SJSA1 (cell line): ENCODE results near the gene PDE8A. TPM values are rescaled to one million over a fixed set of nuclear protein-coding genes. Genes with fewer than 3 reads are reported as not detected.

Source experiments
- DNase-seq, 2 experiments: peaks; one replicate each; pipeline ENCODE4 v3.0.0-alpha.2; 2015 to 2020; ENCODE audit warnings: low spot score in 2 of 2, low read depth in 1 of 2
- H3K27ac ChIP-seq: fragments of 250-450 bp; sonication (Bioruptor Pico); 2 replicates; pipeline ENCODE4 v1.5.1; 2020; ENCODE audit warnings: mild to moderate bottlenecking, moderate library complexity
- H3K27me3 ChIP-seq: fragments of 250-450 bp; sonication (Bioruptor Pico); replicated peaks from 2 replicates; pipeline ENCODE4 v1.5.1; 2020; ENCODE audit warnings: mild to moderate bottlenecking, moderate library complexity
- H3K36me3 ChIP-seq: fragments of 250-450 bp; sonication (Bioruptor Pico); 2 replicates; pipeline ENCODE4 v1.5.1; 2020; ENCODE audit warnings: mild to moderate bottlenecking
- H3K4me1 ChIP-seq: fragments of 250-450 bp; sonication (Bioruptor Pico); replicated peaks from 2 replicates; pipeline ENCODE4 v1.6.1; 2021; ENCODE audit warnings: mild to moderate bottlenecking
- H3K4me3 ChIP-seq: fragments of 250-450 bp; sonication (Bioruptor Pico); 2 replicates; pipeline ENCODE4 v1.5.1; 2020; ENCODE audit warnings: mild to moderate bottlenecking
- H3K9me3 ChIP-seq: fragments of 250-450 bp; sonication (Bioruptor Pico); replicated peaks from 2 replicates; pipeline ENCODE4 v1.5.1; 2020; ENCODE audit warnings: mild to moderate bottlenecking
- total RNA-seq: library from RNA; depleted of rRNA; stranded (reverse); fragments of >200 nt; shearing (Covaris generic); gene quantifications from 2 replicates; pipeline ENCODE4 v1.2.3, GENCODE V29; 2014

Gene PDE8A
- total RNA-seq, 1 experiment from 2014 or later = 36.6 TPM

DNA sequence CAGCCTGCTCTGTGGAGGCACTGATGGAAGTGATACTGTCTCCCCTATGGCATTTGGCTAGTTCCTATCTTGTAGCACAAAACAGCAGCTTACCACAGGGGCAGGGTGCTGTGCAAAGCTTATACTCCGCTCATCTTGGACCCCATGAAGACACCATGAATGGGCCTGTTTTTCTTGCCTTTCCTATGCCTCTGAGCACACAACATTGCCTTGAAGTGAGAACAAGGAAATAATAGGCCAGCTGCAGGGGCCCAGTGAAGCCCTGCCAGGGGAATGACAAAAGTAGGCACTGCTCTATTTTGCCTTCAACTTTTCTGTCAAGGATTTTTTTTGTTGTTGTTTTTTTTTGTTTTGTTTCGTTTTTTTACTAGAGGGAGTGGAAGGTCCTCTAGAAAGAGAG is 110.3 kb downstream of the PDE8A start:
- Histone ChIP-seq H3K4me3 (no peak overlapping the region), H3K9me3 (no peaks in the 10 kb centered on the region), H3K36me3 (peaks cover 31% of the 10 kb centered on the region), H3K27me3 (no peaks in the 10 kb centered on the region), H3K27ac (no peak overlapping the region), H3K4me1 (no peaks in the 10 kb centered on the region)
- no peak for DNase-seq

DNA sequence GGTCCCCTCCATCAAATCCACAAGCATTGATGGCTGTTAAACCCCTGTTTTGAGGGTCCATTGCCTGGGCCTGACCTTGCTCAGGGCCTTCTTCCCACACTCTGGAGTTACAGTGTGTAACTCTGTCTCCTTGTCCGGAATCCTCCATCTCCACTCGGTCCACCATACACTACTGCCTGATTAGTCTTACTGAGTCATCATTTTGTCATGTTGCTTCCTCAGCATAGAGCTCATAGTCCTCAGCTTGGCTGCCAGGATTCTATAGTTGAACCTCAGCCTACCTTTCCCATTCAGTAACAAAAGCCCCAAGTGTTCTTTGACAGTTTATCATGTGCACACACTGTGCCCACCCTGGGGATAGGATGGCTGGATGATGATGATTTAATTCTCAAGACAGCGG is 113.0 kb downstream of the PDE8A start:
- Histone ChIP-seq H3K27me3 (no peaks in the 10 kb centered on the region), H3K4me3 (no peak overlapping the region), H3K27ac (no peak overlapping the region), H3K36me3 (peaks cover 27% of the 10 kb centered on the region), H3K9me3 (no peaks in the 10 kb centered on the region), H3K4me1 (no peaks in the 10 kb centered on the region)
- DNase-seq = no peak

DNA sequence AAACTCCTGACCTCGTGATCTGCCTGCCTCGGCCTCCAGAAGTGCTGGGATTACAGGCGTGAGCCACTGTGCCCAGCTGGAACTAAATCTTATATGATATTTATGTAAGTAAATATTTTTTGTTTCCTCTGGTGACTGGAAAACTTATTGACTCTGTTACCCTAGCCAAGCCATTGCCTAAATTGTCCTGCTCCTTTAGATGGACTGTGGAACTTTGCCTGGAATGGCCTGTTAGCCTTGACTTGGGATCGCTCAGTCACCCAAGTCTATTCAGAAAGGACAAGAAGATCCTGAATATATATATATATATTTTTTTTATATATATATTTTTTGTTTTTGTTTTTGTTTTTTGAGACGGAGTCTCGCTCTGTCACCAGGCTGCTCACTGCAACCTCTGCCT is 113.9 kb downstream of the PDE8A start:
- no peak for DNase-seq
- no peaks in the 10 kb centered on the region for H3K9me3 ChIP-seq
- H3K4me3 ChIP-seq = no peak overlapping the region
- H3K36me3 ChIP-seq = peaks cover 26% of the 10 kb centered on the region
- no peak overlapping the region for H3K27ac ChIP-seq
- H3K27me3 ChIP-seq = no peaks in the 10 kb centered on the region
- no peaks in the 10 kb centered on the region for H3K4me1 ChIP-seq

DNA sequence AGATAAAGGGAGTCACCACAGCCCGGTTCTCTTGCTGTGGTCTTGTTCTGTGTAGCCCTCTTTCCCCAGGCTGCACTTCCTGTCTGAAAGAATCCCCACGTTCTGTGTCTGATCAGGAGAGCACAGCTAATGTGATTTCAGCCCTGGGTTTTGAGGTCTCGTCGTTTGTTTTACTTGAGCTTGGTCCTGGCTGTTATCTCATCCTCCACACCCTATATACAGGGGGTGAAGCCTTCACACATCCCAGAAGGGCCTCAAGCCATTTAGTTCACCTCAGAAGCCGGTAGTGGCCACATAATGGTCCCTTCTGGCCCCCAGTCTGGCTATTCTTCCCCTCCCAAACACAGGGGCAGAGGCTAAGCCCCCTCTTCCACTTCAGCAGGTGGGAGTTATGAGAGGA is 115.6 kb downstream of the PDE8A start:
- Histone ChIP-seq H3K27ac (no peak overlapping the region), H3K4me1 (no peaks in the 10 kb centered on the region), H3K27me3 (no peaks in the 10 kb centered on the region), H3K4me3 (no peak overlapping the region), H3K36me3 (peaks cover 15% of the 10 kb centered on the region), H3K9me3 (no peaks in the 10 kb centered on the region)
- no peak for DNase-seq

DNA sequence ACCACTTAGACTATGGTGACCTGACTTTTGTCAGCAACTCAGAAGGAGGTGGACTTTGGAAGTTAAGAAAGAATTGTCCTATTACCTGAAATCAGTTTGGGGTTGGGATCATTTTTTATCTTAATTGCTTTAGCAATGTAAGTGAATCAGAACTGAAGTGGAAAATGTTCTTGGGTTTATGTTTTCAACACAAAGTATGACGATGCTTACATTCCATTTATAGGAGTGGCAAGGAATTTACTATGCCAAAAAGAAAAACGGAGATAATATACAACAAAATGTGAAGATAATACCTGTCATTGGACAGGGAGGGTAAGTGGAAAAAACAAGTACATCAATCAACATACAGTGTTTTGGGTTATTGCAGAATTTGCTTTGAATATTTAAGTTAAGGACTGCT is 116.1 kb downstream of the PDE8A start:
- no peak for DNase-seq
- Histone ChIP-seq H3K9me3 (no peaks in the 10 kb centered on the region), H3K27ac (no peak overlapping the region), H3K36me3 (peaks cover 12% of the 10 kb centered on the region), H3K4me3 (no peak overlapping the region), H3K27me3 (no peaks in the 10 kb centered on the region), H3K4me1 (no peaks in the 10 kb centered on the region)

DNA sequence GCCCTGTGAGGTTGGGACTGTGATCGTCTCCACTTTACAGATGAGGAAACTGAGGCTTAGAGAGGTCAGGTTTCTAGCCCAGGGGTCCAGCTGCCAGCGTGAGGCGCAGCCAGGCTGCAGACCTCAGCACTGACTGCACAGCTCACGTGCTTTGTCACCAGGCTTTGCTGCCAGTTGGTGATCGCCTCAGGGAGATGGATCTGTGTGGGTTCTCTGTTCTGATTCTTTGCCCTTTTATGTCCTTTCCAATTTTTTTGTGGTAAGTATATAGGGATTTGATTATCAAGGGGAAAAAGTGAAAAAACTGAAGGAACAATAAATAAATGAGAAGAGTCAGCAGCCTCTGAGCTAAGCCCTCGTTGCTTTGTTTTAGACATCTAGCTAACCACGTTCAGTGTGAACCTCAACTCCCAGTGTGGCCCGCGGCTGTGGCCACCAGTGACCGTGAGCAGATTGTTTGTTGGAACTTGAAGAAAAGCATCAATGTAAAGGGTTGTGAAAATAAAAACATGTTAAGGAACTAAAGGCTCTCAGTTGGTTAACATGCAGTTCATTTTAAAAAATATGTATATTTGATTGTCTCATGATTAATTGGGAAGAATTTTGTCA is 117.6 kb downstream of the PDE8A start:
- Histone ChIP-seq H3K9me3 (no peaks in the 10 kb centered on the region), H3K27me3 (no peaks in the 10 kb centered on the region), H3K4me3 (no peak overlapping the region), H3K4me1 (no peaks in the 10 kb centered on the region), H3K36me3 (peaks cover 10% of the 10 kb centered on the region), H3K27ac (no peak overlapping the region)
- no peak for DNase-seq

DNA sequence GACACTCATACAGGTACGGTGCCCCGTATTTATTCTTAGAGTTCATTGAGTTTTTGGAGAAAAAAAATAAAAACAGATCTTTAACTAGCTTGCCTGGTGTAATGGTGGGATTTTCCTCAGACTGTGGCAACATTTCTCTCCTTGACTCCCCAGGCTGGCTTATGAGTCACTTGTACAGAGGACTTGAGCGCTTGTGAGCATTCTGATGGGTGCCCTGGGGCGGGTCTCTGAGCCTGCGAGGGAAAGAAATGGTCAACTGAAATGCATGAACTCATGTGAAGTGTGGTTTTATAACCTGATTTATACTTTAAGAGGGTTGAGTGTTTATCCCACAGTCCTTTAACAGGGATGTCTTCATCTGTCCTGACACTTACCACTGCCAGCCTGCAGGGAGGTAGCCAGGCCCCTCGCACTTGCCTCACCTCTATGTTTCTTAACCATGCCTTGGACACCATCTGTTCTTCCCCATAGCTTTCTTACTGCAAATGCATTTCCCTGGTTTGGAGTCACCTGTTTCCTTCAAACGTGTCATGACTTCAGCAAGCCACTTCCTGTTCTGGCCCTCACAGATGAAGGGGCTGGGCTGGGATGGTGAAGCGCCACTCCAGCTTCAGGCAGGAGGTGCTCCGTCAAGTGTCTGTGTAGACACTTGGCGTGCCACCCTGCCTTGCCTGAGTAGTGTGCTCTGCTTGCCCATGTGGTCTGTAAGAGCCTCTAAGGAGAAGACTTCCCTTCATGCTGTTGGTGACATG is 118.7 kb downstream of the PDE8A start:
- Histone ChIP-seq H3K9me3 (no peaks in the 10 kb centered on the region), H3K27ac (no peak overlapping the region), H3K36me3 (peaks cover 6% of the 10 kb centered on the region), H3K4me3 (no peak overlapping the region), H3K27me3 (no peaks in the 10 kb centered on the region), H3K4me1 (no peaks in the 10 kb centered on the region)
- DNase-seq = no peak

DNA sequence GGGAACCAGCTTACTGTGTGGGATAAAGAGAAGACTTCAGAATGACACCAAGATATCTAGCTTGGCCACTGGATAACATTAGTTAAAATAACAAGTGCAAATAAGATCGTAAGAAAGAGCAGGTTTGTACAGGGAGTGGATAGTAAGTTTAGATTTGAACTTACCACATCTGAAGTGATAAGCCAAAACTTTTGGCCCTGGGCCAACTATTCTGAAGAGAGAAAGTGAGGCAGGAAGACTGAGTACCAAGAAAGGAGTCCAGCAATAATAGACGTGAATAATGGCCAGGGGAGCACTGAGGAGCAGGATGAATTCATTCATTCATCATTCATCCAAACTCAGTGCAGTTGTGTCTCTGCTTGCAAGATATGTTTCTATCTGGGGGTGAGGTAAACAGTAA is 122.9 kb downstream of the PDE8A start:
- no peaks in the 10 kb centered on the region for H3K4me1 ChIP-seq
- no peak for DNase-seq
- no peak overlapping the region for H3K4me3 ChIP-seq

DNA sequence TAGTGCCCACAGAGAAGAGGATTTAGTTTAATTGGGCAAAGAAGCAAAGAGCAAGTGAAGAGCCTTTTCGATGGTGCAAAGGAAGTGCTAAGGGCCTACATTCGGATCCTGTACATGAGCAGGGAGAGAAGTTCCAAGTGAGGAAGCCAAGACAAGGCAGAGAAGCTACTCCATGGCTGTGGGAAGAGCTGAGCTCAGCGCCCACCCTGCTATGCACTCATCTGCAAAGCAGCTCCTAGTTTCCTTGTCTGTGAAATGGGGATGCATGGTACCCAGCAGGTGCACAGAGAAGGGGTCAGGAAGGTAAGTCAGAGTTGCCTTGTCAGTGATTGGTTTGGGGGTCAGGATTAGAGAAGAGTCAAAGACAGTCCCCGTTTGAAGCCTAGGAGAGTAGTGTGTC is 126.5 kb downstream of the PDE8A start:
- no peaks in the 10 kb centered on the region for H3K27me3 ChIP-seq
- H3K27ac ChIP-seq = no peak overlapping the region
- H3K4me3 ChIP-seq = no peak overlapping the region
- no peaks in the 10 kb centered on the region for H3K4me1 ChIP-seq
- H3K9me3 ChIP-seq = no peaks in the 10 kb centered on the region
- H3K36me3 ChIP-seq = peaks cover 6% of the 10 kb centered on the region
- DNase-seq = no peak

More for the DNA sequence above, 122.9 kb downstream of the PDE8A start:
- Histone ChIP-seq H3K9me3 (no peaks in the 10 kb centered on the region), H3K27ac (no peak overlapping the region), H3K36me3 (peaks cover 7% of the 10 kb centered on the region; the same call in 1 of the 2 replicates), H3K27me3 (no peaks in the 10 kb centered on the region)

DNA sequence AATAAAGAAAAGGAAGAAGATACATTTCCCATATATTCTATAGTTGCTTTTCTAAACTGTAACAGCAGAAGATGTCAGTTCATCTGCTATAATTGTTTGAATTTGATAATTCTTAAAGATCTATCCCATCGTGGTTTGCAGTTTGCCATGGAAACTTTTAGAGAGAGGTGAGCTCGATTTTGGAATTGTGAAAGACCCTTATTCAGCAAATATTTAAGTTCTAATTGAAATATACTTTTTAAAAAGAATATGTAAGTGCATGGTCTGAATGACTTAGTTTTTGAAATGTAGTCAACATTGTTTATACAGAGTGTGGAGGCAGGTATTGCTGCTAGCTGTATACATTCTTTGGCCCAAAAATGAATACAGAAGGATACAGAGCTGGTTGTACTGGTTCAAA is 127.7 kb downstream of the PDE8A start:
- no peak overlapping the region for H3K4me3 ChIP-seq
- H3K27ac ChIP-seq = no peak overlapping the region
- H3K9me3 ChIP-seq = no peaks in the 10 kb centered on the region
- H3K27me3 ChIP-seq = no peaks in the 10 kb centered on the region
- H3K4me1 ChIP-seq = no peaks in the 10 kb centered on the region
- peaks cover 10% of the 10 kb centered on the region for H3K36me3 ChIP-seq
- DNase-seq = no peak

DNA sequence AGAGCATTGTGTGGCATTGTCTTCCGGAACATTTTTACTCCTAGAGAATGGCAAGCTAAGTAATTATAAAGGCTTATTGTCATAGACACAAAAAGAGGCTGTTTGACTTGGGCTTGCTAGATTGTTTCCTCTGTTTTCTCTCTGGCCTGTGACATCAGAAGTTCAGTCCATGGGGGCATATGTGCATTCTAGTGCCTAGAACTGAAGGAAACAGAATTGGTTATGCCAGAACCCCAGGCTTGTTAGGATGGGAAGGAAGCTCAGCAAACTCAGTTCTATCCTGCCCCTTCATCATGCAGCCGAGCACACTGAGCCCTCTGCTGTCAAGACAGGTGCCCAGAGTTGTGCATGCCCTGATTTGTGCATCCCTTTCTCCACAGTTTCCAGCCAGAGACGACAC is 131.3 kb downstream of the PDE8A start:
- H3K27ac ChIP-seq = no peak overlapping the region
- H3K27me3 ChIP-seq = no peaks in the 10 kb centered on the region
- no peak overlapping the region for H3K4me3 ChIP-seq
- no peaks in the 10 kb centered on the region for H3K4me1 ChIP-seq
- H3K9me3 ChIP-seq = no peaks in the 10 kb centered on the region
- H3K36me3 ChIP-seq = peaks cover 13% of the 10 kb centered on the region
- DNase-seq = no peak

DNA sequence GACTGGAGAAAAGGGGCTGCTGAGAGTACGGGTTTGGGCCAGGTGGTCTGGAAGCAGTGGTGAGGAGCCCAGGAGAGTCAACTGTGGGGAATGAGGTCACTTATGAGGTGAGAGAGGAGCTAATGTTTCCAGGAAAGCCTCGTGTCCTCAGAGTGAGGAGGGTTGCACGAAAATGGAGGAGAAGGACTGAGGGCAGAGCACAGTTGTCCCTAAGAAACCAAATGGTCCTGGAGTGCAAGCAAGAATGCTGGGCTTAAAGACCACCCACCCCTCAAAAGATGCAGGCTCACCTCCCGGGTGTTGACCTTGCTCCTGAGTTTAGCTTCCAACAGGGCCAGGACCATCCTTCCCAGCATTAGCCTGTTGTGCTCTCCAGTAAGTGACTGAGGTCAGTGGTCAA is 133.2 kb downstream of the PDE8A start:
- Histone ChIP-seq H3K27ac (no peak overlapping the region), H3K36me3 (peaks cover 20% of the 10 kb centered on the region)
- DNase-seq = peak in 1 of 2 experiments; percentile 11

DNA sequence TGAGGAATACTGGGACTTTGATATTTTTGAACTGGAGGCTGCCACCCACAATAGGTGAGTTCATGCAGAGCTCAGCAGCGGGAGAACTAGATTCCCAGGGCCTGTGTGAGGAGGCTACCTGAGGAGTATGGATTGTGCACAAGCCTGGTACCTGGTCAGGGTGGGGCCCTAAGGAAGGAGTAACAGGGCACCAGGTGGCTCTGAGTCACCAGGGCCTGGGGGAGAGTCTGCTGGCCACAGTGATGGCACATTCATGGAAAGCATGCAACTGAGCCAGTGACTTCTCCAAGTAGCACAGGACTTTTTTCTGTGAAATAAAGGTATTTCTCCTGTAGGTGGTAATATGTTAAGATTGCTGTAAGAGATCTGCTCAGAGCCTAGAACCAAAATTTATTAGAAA is 134.4 kb downstream of the PDE8A start:
- Histone ChIP-seq H3K4me1 (no peaks in the 10 kb centered on the region), H3K27me3 (no peaks in the 10 kb centered on the region), H3K4me3 (no peak overlapping the region), H3K9me3 (no peaks in the 10 kb centered on the region), H3K27ac (no peak overlapping the region), H3K36me3 (peaks cover 22% of the 10 kb centered on the region)
- DNase-seq = peak in 1 of 2 experiments; percentile 34

More for the DNA sequence above, 133.2 kb downstream of the PDE8A start:
- Histone ChIP-seq H3K4me1 (no peaks in the 10 kb centered on the region), H3K9me3 (no peaks in the 10 kb centered on the region), H3K27me3 (no peaks in the 10 kb centered on the region), H3K4me3 (no peak overlapping the region)

DNA sequence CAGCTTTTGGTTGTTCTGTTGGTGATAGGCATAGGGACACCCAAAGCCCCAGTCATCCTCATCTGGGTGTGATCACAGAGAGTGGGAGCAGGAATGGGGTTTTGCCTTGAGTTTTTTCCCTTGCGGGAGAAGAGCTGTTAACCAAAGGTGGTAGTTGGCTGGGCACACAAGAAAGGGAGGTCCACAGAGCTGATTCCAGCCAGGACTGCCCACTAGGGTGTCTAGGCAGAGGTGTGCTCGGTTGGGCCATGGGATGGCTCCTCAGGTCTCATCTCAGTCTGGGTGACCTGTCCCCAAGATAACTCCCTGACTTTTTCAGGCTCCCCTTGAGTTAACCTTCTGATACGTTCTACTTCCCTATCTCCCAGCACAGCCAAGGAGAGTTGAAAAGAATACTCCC is 134.8 kb downstream of the PDE8A start:
- H3K9me3 ChIP-seq = no peaks in the 10 kb centered on the region
- H3K4me3 ChIP-seq = no peak overlapping the region
- peak in 1 of 2 experiments; percentile 14 for DNase-seq
- peaks cover 20% of the 10 kb centered on the region for H3K36me3 ChIP-seq
- H3K27me3 ChIP-seq = no peaks in the 10 kb centered on the region
- H3K4me1 ChIP-seq = no peaks in the 10 kb centered on the region
- no peak overlapping the region for H3K27ac ChIP-seq
